SH-SY5Y (cell line): ENCODE data around the gene EIF4G3.

Experiments used
- GATA2 ChIP-seq: IDR thresholded peaks from 2 replicates; pipeline ENCODE4 v1.6.1; 2011; ENCODE audit warnings: mild to moderate bottlenecking, low read depth, low read length
- GATA3 ChIP-seq: IDR thresholded peaks from 2 replicates; pipeline ENCODE4 v1.6.1; 2011; ENCODE audit warnings: low read depth, mild to moderate bottlenecking, low read length, moderate library complexity

- no peak for TF ChIP-seq GATA2
- TF ChIP-seq GATA3, result no peak
Observed at GRCh38 chr1:21099869-21100131, 76.9 kb downstream of the EIF4G3 start.
